ENCODE results near the gene TMED4. TPM values are rescaled to one million over a fixed set of nuclear protein-coding genes. Genes with fewer than 3 reads are reported as not detected.

Gene TMED4
- total RNA-seq = 65.1 and 75.7 TPM in 2 replicates

DNA sequence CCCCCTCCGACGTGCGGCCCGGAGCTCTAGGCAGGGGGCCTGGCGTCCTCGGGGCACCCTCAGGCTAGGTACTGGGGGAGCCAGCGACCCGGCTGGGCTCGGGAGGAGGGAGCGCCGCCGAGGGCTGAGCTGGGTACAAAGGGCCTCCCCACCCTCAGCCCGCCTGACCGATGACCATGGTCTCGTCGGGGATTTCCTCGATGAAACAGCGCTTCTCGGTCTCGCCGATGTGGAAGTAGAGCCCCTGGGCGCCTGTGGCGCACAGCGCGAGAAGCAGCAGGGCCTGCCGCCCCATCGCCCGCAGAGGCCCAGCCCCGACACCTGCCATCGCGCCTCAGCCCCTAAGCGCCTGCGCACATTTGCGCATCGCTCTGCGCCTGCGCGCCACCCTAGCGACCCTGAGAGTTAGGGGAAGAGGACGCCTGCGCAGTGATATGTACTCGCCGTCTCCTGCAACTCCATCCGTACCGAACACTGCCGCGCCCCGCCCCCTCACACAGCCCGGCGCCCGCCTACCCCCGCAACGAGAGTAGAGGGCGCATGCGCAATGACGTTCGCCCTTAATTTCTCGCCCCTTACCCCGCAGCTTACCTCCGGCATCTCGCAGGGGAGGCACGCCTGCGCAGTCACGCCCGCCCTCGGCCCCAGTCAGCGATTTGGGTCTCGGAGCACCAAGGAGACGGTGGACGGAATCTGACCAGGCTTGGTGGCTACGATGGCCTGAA, at the start of gene TMED4:
TSS of gene TMED4 (minus strand) at position 353 of the 725 bp plus-strand sequence. CDS start at position 328, 25 bp downstream.

DNA sequence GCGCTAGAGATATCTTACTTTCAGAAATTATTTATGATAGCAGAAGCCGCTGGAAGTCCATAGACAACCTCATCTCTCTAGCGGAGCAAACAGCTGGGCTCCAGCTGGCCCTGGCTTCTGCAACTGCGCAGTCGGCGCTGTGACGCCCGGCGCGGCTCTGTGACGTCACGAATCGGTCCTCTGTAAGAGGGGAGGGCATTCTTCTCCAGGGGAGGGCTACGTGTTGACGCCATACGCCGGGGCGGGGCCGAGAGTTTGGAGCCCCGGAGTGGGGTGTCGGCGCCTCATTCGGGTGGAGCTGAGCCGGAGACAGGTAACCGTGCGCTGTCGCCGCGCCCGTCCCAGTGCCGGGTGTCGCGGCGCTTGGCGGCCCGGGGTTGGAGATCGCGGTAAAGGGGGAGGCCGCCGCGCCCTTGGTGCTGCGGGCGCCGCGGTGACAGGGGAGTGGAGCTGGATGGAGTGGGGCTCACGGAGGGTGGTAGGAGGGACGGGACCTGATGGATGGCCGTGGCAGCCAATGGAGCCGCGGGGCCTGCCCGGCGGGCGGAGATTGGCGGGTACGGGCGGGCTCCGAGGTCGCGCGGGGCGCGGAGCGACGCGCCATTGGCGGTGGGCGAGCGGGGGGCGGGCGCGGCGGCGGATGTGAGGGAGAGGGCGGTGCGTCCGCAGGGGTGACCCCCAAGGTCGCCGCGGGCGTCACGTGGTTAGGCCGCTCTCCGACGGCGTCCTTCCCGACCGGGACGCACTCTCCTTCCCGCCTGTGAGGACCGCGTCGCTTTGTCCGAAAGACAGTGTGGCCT, 24.5 kb upstream of the TMED4 start, which contains the start of gene OGDH:
TSS of gene OGDH (plus strand) at position 287 of the 800 bp plus-strand sequence. CDS start 17,717 bp downstream, outside the sequence.

DNA sequence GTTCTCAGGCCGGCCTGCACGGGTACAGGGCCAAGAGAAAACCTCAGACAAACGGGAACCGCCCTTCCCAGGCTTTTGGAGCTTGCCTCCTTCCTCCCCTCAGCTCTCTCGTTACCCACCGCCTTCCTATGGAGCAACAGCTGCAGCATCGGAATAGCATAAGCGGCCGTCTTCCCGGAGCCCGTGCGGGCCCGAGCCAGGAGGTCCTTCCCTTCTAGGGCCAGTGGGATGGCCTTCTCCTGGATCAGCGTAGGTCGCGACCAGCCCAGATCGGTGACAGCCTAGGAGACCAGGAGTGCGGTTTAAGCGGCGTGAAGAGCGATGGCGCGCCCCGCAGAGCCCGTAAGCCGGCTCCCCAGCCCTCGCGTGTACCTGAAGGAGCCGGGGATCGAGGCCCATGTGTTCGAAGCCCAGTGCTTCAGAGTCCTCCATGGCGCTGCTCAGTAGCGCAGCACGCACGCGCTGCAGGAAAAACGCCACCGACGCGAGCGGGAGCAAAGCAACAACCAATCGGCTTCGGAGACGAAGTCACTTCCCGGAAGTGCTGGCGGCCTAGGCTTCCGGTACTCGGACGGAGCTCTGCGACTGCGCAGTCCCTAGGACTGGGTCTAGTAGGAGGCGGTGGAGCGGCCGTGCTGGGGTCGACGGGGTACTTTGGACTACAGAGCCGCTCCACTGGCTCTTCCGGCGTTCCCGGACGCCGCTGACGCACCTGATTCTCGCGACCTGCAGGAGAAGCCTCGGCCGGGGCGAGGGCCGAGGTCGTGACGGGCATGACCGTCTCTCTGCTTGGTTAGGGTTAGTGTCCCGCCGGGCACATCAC, 8.4 kb downstream of the TMED4 start, which contains the start of gene DDX56:
TSS of gene DDX56 (minus strand) at position 445 of the 823 bp plus-strand sequence. CDS start at position 432, 13 bp downstream.

DNA sequence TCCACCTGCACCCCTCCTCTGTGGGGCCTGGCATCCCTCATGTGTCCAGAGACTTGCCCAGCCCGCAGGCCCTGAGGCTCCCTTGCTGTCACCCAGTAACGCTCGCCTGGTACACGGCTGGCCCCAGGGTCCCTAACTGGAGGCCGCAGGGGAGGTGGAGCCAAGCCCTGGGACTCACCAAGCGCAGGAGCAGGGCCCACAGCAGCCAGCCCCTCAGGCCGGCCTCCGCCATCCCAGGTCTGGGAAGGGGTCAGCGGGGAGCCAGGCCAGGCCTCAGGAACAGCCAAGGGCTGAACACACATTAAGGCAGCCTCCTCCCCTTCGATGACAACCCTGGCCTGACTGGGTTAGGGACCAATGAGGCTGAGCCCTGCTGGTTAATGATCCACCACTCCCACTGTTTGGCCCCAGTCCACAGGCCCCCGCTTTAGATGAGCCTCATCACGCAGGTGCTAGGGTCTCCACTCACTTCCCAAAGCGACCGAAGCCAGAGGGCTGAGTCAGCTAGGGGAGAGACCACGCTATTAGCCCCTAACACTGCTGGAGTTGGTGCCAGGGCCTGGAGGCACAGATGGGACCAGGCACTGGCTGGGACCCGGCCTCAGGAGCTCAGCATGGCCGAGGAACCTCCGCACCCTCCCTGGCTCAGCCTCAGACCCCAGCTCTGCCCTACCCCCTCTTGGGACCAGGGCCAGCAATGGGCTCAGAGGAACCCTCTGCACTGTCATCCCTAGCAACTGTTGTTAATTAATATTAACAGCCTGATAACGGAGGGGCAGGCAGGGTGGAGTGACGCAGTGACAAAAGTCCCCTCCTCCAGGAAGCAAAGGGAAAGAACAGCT, 40.8 kb downstream of the TMED4 start, which contains the start of gene NPC1L1:
TSS of gene NPC1L1 (minus strand) at position 303 of the 842 bp plus-strand sequence. CDS start at position 232, 71 bp downstream.

Other genes starting within 250 kb of the TMED4 start
- gene NUDCD3, start 91.6 kb downstream of the TMED4 start, total RNA-seq = 59.0 and 59.2 TPM in 2 replicates
- gene NPC1L1, start 40.9 kb downstream of the TMED4 start, total RNA-seq = under 0.01 TPM in 1 of 2 replicates, not detected in the other
- gene DDX56, start 8.3 kb downstream of the TMED4 start, total RNA-seq = 60.3 and 75.3 TPM in 2 replicates
- gene OGDH, start 24.4 kb upstream of the TMED4 start, total RNA-seq = 73.1 and 109 TPM in 2 replicates
- 11.4 and 21.5 TPM in 2 replicates for gene ZMIZ2, start 166.6 kb upstream of the TMED4 start, total RNA-seq
- 2,153 and 2,881 TPM in 2 replicates for gene PPIA, start 214.4 kb upstream of the TMED4 start, total RNA-seq